ENCODE data around the gene CLDN18. TPM values are rescaled to one million over a fixed set of nuclear protein-coding genes. Genes with fewer than 3 reads are reported as not detected.

The CLDN18 gene
- total RNA-seq, 2 donors from 2014 or later = not detected

DNA sequence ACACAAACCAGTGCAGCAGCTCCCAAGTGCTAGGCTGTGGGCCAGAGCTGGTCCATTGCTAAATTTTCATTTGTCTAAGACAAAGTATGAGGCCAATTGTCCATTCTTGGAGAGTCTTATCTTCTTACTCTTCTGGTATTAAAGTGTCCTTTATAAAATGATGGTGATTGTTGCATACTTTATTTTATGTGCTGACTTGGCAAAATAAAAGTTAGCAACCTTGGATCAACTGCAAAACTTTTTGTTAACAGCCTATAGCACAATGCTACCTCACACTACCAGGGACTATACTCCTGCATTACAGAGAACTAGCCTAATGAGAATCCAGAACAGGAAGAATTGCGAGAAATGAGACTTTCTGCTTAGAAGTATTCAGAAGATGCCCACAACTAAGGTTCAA is 44.1 kb downstream of the CLDN18 start:
- intact Hi-C loops (cut with DNase I) = no loop called here

DNA sequence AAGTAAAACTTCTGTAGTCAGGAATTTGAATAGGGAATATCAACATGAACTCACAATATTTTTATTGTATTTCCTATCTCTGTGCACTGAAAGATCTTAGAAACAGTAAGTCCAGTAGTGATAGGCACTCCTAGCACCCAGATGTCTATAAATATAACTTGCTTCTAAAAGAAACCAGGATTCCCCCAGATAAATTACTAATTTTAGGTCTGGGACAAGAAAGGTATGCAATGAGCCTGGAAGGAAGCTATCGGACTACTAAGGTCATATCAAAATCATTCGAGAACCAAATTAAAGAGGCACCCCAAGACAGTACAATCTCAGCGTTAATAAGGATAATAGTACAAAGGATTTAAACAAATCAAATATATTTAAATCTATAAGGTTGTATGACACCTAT is 47.4 kb downstream of the CLDN18 start:
- no peak for DNase-seq (ENCODE audit: low spot score)
- intact Hi-C loops (cut with DNase I) = no loop called here

More for the DNA sequence above, 44.1 kb downstream of the CLDN18 start:
- no peak for DNase-seq (ENCODE audit: low spot score)

DNA sequence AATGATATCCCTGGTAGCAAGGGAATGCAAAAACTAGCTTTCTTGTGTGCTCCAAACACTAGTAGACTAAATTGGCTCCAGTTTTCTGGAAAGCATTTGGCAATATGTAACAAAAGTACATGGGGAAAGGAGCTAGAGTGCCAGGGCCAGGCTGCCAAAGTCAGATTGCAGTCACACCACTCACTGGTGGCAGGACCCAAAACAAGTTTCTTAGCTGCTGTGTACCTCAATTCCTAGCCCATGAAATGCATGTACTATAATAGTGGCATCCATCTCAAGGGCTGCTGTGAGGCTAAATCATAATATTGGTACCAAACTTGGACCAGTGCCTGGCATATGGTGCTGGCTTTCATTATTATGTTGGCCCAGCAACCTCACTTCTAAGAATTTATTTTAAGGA is 49.3 kb downstream of the CLDN18 start:
- no peak for DNase-seq (ENCODE audit: low spot score)
- intact Hi-C loops (cut with DNase I) = no loop called here

DNA sequence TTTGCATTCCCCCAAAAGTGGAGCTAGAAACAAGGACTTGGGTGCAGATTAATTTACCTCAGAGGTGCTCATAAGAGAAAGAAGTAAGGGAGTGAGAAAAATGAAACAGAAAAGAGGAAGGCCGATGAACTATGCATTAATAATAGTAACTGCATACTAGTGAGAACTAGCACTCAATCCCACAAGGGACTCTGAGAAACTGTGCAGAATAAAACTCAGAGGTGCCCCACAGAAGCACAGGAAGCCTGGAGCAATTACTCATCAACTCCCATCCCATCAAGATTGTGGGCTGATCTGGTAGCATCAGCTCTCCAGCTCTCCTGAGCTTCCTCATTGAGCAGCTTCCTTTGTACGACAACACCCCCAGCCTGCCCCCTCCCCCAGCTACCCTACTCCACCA is 50.8 kb downstream of the CLDN18 start:
- intact Hi-C loops (cut with DNase I) = loop anchor here in 1 of 2 donors (2.0 kb wide), 1 partner anchor 70 kb away; no protein-coding TSS in a partner anchor
- DNase-seq (ENCODE audit: low spot score) = no peak

DNA sequence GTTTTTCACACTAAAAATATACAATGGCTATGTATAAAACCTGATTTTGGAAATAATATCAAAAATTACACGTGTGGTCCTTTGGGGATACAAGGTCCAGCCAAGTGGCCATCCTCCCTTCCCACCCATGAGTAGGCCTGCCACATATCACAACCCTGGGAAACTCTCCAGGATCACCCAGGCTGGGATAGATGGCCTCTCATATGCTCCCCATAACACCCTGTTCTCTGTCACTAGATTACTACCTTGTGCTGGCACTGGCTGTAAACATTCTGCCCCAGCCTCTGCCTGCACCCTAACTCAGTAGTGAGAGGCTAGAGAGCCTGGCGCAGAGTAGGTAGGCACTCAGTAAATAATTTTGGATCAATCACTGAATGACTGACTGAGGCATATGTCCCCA is 52.1 kb downstream of the CLDN18 start:
- intact Hi-C loops (cut with DNase I) = no loop called here
- no peak for DNase-seq (ENCODE audit: low spot score)

DNA sequence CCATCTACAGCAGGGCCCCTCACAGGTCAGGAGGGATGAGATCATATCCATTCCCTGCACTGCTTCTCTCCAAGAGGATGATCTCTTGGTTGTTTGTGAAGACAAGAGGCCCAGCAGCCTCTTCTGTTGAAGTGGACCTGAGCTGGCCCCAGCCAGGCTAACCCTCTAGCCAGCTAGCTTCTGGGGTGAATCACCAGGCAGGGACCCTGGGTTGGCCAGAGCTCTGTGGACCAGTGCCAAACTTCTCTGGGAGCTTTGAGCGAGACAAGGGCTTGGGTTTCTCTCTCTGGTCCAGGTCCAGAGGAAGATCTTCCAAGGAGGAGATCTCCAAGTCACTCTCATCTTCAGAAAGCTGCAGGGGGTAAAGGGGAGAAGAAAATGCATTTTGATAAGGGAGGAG is 52.7 kb downstream of the CLDN18 start:
- no peak for DNase-seq (ENCODE audit: low spot score)
- intact Hi-C loops (cut with DNase I) = no loop called here

DNA sequence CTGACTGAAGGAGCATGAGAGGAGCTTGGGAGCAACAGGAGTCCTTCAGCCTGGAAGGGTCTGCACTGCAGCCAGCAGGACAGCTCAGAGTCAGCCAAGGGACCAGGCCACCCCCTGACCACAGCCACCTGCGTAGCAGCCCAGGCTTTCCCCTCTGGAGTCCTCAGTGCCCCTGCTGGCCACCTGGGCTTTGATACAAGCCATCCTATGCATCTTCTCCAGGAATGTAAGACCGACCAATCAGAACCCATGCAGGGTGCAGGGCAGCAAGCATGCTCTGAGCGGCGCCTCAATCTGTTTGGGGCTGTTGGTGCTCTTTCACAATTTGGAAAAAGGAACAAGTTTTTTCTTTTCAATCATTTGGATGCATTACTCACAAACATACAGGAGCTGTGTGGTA is 53.5 kb downstream of the CLDN18 start:
- DNase-seq (ENCODE audit: low spot score) = no peak
- intact Hi-C loops (cut with DNase I) = no loop called here

DNA sequence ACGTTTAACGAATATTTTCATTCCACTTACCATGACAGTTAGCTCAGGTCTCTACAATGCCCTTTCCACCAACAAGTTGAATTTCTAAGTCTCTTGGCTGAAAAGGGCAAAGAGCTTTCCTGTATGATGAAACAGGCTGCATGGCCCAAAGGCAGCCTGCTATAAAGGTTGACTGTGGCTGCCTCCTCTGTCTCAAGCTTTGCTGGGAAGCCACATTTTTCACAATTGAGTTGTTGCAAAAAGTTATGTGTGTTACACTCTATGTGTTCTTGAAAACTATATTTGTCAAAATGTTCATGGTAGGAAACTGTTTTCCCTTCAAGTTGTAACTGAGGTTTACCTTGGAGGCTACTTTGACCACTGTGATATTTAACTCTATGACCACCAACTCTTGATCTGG is 56.0 kb downstream of the CLDN18 start:
- intact Hi-C loops (cut with DNase I) = loop anchor here in 1 of 2 donors (5.0 kb wide), 1 partner anchor 56 kb away; no protein-coding TSS in a partner anchor
- no peak for DNase-seq (ENCODE audit: low spot score)

DNA sequence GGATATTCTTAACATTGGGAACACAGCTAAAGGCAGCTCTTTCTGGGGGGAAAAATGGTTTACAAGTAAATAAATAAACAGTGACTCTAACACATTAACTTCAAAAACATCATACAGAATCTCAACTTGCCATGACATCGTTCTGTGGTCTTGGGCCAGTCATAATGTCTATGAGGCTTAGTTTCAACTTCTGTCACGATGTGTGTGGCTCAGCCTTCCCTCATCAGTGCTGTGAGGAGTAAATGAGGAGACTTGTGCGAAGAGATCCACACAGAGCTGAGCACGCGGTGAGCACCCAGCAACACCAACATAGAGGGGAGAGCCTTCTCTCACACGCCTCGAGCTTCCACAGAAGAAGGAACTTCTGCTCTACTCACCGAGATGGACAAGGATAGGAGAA is 56.4 kb downstream of the CLDN18 start:
- no peak for DNase-seq (ENCODE audit: low spot score)
- intact Hi-C loops (cut with DNase I) = loop anchor here in 1 of 2 donors (5.0 kb wide), 1 partner anchor 56 kb away; no protein-coding TSS in a partner anchor

DNA sequence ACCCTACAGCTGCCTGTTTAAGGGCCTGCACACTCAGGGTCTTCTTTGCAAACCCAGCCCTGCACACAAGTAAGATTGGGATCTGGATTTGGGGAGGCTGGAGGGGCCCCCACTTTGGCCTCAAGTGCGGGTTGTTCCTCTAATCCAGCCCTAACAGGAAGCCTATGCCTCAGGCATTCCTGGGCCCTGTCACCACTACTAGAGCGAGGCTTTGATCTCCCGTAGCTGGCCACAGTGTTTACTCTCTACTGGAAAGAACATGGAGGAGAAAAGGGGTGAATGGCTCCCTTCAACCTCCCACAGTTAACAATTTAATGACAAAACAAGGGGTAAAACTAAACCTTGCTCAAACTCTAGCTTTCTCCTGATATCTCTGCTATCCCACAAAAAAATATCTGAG is 57.0 kb downstream of the CLDN18 start:
- DNase-seq (ENCODE audit: low spot score) = no peak
- intact Hi-C loops (cut with DNase I) = loop anchor here in 1 of 2 donors (5.0 kb wide), 1 partner anchor 55 kb away; no protein-coding TSS in a partner anchor

DNA sequence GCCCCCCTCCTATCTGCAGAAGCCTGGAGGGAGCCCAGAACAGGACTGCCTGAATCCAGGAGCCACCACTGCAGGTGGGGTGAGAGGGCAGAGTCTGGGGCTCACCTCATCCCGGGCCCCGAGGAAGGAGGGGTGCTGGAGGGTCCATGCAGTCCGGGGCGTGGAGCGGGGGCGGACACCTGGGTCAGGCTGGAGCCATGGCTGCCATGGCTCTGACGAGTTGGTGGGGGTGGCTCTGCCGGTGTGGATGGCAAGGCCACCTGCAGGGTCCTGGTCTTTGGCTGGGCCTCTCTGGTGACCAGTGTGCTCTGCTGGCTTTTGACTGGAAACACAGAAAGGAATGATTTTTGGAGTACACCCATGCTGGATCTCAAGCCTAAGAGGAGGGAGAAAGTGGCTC is 58.1 kb downstream of the CLDN18 start:
- intact Hi-C loops (cut with DNase I) = loop anchor here in 1 of 2 donors (5.0 kb wide), 1 partner anchor 54 kb away; no protein-coding TSS in a partner anchor
- DNase-seq (ENCODE audit: low spot score) = no peak

DNA sequence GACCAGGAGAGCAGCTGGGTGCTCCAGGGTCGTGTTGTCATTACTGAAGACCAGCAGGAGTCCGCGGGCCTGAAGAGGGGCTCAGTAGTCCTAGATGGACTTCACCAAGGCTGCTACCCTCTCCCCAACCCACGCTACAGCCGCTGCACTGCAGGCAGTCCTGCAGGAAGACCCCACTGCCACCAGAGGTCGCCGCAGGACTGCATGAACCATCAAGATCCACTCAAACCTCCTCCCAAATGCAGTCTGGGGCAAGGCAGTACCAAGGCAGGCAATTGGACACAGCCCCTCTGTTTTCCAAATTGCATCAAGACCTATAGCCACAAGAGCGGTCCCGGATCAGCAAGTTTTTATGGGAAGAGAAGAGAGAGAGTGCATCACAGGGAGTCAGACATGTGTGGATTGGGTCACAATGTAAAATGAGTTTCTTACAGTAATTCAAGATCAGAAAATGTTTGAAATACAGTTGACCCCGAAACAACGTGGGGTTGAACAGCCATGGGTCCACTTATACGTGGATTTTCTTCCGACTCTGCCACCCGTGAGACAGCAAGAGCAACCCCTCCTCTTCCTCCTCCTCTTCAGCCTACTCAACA is 58.7 kb downstream of the CLDN18 start:
- intact Hi-C loops (cut with DNase I) = loop anchor here in 1 of 2 donors (5.0 kb wide), 1 partner anchor 54 kb away; no protein-coding TSS in a partner anchor
- peak; percentile 93 for DNase-seq (ENCODE audit: low spot score)

DNA sequence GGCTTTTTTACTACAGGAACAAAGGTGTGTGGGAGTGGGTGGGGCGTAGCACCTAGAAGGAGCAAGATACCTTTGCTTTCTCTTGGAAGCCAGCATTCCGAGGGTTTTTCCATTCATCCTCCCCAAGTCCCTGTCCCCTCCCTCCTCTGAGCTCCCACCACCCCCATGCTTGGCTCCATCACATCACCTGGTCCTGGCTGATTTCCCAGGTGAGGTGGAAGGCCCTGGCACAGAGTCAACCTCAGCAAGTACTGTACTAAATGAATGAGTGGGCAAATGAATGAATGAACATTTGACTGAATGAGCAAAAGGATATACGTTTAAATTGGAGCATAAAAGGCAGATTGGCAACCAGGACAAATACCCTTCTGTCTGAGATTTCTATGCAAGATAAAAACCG is 60.0 kb downstream of the CLDN18 start:
- no peak for DNase-seq (ENCODE audit: low spot score)
- intact Hi-C loops (cut with DNase I) = loop anchor here in 1 of 2 donors (2.0 kb wide), 1 partner anchor 49 kb away; no protein-coding TSS in a partner anchor

DNA sequence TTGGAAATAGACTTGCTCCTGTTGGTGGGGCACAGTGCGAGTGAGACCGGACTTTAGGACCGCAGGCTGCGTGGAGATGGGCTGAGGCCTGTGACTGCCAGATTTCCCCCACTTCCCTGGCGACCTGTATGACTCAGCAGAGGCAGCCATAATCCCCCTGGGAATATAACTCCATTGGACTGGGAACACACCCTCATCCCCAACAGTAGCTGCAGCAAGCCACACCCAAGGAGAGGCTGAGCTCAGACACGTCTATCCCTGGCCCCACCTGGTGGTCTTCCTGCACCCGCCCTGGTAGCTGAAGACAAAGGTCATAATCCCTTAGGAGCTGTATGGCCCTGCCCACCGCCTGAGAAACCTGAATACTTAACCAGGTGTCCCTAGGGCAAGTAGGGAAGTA is 62.8 kb downstream of the CLDN18 start:
- intact Hi-C loops (cut with DNase I) = no loop called here
- no peak for DNase-seq (ENCODE audit: low spot score)

DNA sequence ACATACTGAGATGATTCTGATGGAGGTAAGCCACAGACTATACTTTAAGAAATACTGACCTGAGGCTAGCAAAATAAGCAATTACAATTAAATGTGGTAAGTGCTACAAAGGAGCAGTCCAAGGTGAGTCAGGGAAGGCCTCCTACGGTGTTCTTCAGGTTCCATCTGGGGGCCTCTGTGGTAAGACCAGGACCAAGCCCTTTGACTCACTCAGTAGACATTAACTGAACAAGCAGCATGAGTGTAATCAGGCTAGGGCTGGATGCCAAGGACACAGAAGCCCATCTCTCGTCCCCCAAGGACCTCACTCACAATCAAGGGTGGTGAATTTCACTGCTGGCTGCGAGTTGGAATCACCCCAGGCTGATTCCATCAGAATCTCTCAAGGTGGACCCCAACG is 68.1 kb downstream of the CLDN18 start:
- intact Hi-C loops (cut with DNase I) = no loop called here
- DNase-seq (ENCODE audit: low spot score) = no peak

DNA sequence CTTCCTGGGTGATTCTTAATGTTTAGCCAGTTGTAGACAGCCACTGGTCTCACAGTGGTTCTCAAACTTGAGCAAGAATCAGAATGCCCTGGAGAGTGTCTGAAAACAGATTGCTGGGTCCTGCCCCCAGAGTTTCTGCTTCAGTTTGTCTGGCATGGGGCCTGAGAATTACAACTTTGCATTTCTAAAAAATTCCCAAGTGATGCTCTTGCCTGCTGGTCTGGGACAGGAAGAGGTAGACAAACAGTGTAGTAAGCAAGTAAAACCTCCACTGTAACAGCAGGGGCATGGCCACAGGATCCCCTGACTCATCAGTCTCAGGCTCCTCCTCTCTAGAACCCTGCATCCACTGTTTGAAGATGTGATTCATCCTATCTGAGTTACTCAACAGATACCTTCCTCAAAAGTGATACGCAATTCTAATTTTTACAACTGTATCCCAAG is 69.0 kb downstream of the CLDN18 start:
- DNase-seq (ENCODE audit: low spot score) = no peak
- intact Hi-C loops (cut with DNase I) = no loop called here

DNA sequence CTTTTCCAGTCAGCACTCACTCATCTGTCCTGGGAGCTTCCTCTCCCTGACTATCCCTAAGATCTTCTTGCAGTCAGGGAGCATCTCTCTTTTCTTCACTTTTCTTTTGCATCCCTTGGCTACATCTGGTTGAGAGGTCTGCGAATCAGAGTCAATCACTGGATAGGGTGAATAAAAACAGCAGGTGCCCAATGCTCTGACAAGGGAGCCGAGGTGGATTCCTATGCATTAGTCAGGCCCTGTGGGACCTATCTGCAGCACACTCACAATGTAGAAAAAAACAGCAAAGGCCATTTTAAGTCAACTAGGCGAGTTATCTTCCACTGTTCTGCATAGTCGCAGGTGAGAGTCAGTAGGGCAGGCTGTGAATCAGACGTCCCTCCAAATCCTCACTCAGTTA is 69.9 kb downstream of the CLDN18 start:
- no peak for DNase-seq (ENCODE audit: low spot score)
- intact Hi-C loops (cut with DNase I) = no loop called here

DNA sequence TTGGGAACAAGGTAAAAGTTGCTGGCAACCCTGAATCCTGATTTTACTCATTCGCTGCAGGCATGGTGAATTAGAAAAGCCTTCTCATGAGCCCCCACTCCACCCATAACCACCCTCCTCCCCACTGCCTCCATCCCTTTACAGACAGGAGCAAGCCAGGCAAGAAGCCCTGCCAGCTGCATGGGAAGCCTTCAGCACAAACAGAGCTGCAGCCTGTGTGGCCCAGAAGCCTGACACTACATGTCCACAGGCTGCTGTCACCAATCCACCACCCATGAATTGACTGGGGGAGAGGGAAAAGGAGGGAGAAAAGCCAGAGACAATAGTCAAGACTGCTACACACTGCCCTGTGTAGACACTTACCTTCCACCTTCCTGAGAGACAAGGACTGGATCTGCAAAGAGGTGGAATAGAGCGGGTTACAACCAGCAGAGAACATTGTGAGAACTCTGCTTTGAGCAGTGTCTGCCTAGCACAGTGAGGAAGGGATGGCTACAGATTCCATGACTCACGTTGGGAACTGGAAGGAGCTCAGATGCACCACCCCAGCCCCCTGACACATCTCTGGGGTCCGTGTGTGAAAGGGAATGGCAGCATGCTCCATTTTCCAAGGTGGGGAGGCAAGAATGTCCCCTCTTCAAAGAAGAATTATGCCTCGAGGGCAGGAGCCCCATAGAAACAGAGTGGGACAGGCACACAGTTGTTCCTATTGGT is 71.6 kb downstream of the CLDN18 start:
- intact Hi-C loops (cut with DNase I) = no loop called here
- no peak for DNase-seq (ENCODE audit: low spot score)

DNA sequence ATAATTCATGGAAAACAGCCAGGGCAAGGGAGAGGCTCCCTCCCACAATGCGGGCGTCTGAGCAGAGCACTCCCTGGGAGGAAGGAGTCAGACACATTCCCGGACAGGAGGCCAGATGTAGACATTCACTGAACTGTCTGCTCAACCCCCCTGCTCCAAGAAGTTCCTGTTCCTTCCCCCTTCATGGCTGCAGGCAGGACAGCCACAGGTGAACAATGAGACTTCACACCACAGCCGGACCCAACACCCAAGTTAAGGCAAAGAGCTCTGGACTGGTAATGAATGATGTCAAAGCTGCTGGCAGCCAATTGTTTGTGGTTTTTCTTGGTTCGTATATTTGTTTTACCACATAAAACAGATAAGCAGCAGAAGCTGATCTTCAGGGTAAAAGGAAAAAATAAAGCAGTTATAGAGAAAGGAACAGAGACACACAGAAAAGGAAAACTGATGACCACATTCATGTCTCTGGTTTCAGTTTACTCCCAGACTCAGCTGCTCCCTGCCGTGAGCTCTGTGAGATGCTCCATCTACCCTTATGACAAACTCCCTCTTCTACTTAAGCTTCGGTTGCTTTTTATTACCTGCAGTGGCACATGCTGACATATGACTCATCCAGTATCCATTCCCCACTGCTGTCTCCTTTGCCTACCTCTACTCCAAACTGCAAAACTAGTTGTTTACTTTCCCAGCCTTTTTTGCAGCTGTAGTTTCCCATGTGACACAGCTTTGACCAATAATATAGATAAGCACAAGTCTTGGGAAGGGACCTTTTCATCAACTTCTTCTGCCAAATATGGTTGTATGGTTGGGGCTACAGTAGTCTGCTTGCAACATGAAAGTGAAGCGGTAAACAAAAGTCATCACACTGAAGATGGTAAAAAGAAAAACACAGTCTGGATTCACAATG is 72.4 kb downstream of the CLDN18 start:
- intact Hi-C loops (cut with DNase I) = no loop called here
- no peak for DNase-seq (ENCODE audit: low spot score)

DNA sequence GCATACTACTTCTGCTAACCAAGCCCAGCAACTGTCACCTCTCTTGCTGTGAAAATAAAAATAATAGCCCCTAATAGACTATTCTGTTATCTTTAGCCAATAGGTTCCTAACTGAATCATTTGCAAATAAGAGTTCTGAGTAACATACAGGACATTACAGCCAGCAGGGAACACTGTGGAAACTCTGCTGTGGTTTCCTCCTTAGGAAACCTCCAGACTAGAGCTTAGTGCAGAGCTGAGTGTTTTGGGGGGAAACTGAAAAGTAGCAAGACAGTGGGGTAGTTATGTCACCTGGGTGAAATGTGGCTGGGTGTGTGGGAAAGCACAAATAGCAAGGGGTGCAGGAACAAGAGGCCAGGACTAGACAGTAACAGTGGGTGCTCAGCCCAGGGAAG is 73.0 kb downstream of the CLDN18 start:
- no peak for DNase-seq (ENCODE audit: low spot score)
- intact Hi-C loops (cut with DNase I) = no loop called here

Measured in posterior vena cava (tissue), 2 donors.